DOHH2 (cell line): ENCODE results near the gene CENPP.

Source experiments
- H3F3A ChIP-seq: fragments of 200-600 bp; sonication (generic), shearing (Covaris generic); 2 replicates; pipeline ENCODE4 v1.6.0; 2016; ENCODE audit warnings: antibody characterized with exemption, mild to moderate bottlenecking; ENCODE audit not compliant: control insufficient read depth, insufficient read depth
- H3K27ac ChIP-seq: fragments of 200-600 bp; sonication (generic); 2 replicates; pipeline ENCODE4 v1.5.1; 2014; ENCODE audit warnings: low read depth, mild to moderate bottlenecking, low read length, moderate library complexity
- H3K27me3 ChIP-seq: fragments of 200-600 bp; sonication (generic); 2 replicates; pipeline ENCODE4 v1.6.1; 2014; ENCODE audit warnings: mild to moderate bottlenecking, low read length, mixed read lengths; ENCODE audit not compliant: control insufficient read depth
- H3K36me3 ChIP-seq: fragments of 200-600 bp; sonication (generic); 2 replicates; pipeline ENCODE4 v1.6.1; 2014; ENCODE audit warnings: mild to moderate bottlenecking, low read length, moderate library complexity, mixed read lengths; ENCODE audit not compliant: control insufficient read depth
- H3K4me1 ChIP-seq: fragments of 200-600 bp; sonication (generic); 2 replicates; pipeline ENCODE4 v1.6.1; 2014; ENCODE audit warnings: mild to moderate bottlenecking, low read length, mixed read lengths; ENCODE audit not compliant: control insufficient read depth
- H3K4me2 ChIP-seq: fragments of 200-600 bp; sonication (generic); 2 replicates; pipeline ENCODE4 v1.6.0; 2014; ENCODE audit warnings: mild to moderate bottlenecking, low read length, moderate library complexity
- H3K4me3 ChIP-seq: fragments of 200-600 bp; sonication (generic); 2 replicates; pipeline ENCODE4 v1.5.1; 2014; ENCODE audit warnings: mild to moderate bottlenecking, low read length, mixed read lengths
- H3K79me2 ChIP-seq: fragments of 200-600 bp; sonication (generic); 2 replicates; pipeline ENCODE4 v1.6.1; 2014; ENCODE audit warnings: mild to moderate bottlenecking, low read length, mixed read lengths; ENCODE audit not compliant: control insufficient read depth
- H3K9me2 ChIP-seq: fragments of 200-600 bp; sonication (generic); replicated peaks from 2 replicates; pipeline ENCODE4 v1.6.1; 2014; ENCODE audit warnings: mild to moderate bottlenecking, low read length, mixed read lengths; ENCODE audit not compliant: control insufficient read depth
- H3K9me3 ChIP-seq: fragments of 200-600 bp; sonication (generic); 2 replicates; pipeline ENCODE4 v1.6.1; 2014; ENCODE audit warnings: antibody characterized with exemption, low read length, mixed read lengths; ENCODE audit not compliant: control insufficient read depth, insufficient read depth
- H4K20me1 ChIP-seq: fragments of 200-600 bp; sonication (generic); 2 replicates; pipeline ENCODE4 v1.6.0; 2014; ENCODE audit warnings: low read depth, mild to moderate bottlenecking, antibody characterized with exemption, low read length, moderate library complexity; ENCODE audit not compliant: control insufficient read depth, insufficient read depth
- EZH2phosphoT487 ChIP-seq: fragments of 200-600 bp; sonication (generic); IDR thresholded peaks from 2 replicates; pipeline ENCODE4 v1.6.1; 2017; ENCODE audit warnings: borderline replicate concordance, mild to moderate bottlenecking, antibody characterized with exemption, low read length, moderate library complexity, mixed read lengths
- TF ChIP-seq, protein P1 (sequence below): fragments of 200-600 bp; sonication (generic); IDR thresholded peaks from one replicate; pipeline ENCODE4 v1.5.1; 2014; ENCODE audit warnings: antibody characterized with exemption, mild to moderate bottlenecking, low read depth, low read length; ENCODE audit not compliant: poor library complexity, severe bottlenecking

The CENPP gene

DNA sequence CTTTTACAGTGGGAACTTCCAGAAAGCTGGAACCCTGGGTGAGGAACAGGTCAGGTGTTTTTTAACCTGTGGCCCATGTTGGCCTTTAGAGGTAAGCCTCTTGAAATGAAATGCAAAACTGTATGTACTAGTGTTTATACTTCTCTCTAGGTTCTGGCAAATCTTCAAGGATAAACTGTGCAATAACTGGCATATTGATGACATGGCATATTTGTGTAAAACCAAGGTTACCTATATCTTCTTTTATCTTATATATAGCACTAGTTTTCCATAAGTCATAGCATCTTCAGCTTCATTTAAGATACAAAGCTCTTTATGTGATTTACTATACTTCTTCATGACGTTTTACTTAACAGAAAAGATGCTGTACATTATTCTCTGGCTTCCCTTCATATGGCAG, 24.8 kb upstream of the CENPP start:
- Histone ChIP-seq H3K9me3 (no peaks in the 10 kb centered on the region), H3K27me3 (no peaks in the 10 kb centered on the region), H3K9me2 (no peaks in the 10 kb centered on the region), H3K4me1 (peaks cover 43% of the 10 kb centered on the region), H4K20me1 (no peaks in the 10 kb centered on the region), H3K27ac (no peak overlapping the region), H3K4me2 (no peak overlapping the region), H3K79me2 (peaks cover 5% of the 10 kb centered on the region), H3F3A (peaks cover 26% of the 10 kb centered on the region), H3K36me3 (peaks cover 97% of the 10 kb centered on the region), H3K4me3 (no peak overlapping the region)
- TF ChIP-seq EZH2phosphoT487: no peak
- TF ChIP-seq, protein P1, sequence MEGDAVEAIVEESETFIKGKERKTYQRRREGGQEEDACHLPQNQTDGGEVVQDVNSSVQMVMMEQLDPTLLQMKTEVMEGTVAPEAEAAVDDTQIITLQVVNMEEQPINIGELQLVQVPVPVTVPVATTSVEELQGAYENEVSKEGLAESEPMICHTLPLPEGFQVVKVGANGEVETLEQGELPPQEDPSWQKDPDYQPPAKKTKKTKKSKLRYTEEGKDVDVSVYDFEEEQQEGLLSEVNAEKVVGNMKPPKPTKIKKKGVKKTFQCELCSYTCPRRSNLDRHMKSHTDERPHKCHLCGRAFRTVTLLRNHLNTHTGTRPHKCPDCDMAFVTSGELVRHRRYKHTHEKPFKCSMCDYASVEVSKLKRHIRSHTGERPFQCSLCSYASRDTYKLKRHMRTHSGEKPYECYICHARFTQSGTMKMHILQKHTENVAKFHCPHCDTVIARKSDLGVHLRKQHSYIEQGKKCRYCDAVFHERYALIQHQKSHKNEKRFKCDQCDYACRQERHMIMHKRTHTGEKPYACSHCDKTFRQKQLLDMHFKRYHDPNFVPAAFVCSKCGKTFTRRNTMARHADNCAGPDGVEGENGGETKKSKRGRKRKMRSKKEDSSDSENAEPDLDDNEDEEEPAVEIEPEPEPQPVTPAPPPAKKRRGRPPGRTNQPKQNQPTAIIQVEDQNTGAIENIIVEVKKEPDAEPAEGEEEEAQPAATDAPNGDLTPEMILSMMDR: no peak

DNA sequence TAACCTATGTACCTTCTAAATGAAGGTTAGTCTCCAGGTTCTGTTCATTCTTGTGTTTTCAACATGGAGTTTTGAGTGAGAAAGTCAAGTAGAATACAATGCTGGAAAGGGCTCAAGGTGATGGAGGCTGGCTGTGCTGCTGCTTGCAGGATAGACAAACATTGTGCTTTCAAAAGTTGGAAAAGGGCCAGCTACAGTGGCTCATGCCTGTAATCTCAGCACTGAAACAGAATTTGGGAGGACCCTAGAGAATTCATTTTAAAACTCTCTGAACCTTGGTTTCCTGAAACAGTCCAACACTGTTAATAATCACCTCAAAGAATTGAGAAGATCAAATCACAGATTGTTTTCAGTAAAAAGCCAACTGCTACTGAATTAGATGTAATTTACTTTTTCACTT, 16.9 kb upstream of the CENPP start:
- H3K27ac ChIP-seq: no peak overlapping the region
- no peaks in the 10 kb centered on the region for H3K27me3 ChIP-seq
- H3K4me2 ChIP-seq: no peak overlapping the region
- peaks cover 92% of the 10 kb centered on the region for H3K36me3 ChIP-seq
- H3K9me3 ChIP-seq: no peaks in the 10 kb centered on the region
- H3K79me2 ChIP-seq: peaks cover 30% of the 10 kb centered on the region
- H4K20me1 ChIP-seq: peaks cover 4% of the 10 kb centered on the region; the same call in 1 of the 2 replicates
- TF ChIP-seq, protein P1: no peak
- no peak for TF ChIP-seq EZH2phosphoT487
- H3K4me1 ChIP-seq: peaks cover 10% of the 10 kb centered on the region
- H3K4me3 ChIP-seq: no peak overlapping the region
- H3K9me2 ChIP-seq: no peaks in the 10 kb centered on the region
- no peaks in the 10 kb centered on the region for H3F3A ChIP-seq

DNA sequence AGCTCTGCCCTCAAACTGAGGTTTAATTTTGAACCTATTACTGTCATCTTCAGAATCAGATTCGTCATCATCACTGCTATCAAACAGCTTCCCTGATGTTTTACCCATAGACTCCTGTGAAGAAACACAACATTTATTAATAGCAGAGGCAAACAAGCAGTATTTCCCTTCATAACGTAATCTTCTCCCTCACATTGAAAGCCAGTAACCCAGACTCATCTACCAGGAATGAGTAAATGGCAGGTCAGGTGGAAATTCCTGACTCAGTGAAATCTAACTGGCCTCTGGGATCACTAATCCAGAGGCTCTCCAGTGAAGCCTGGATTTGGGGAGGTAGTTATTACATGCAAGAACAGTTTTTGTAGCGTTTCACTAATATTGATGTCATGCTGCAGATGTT, 15.2 kb upstream of the CENPP start:
- Histone ChIP-seq H3K79me2 (peaks cover 43% of the 10 kb centered on the region), H3K9me3 (no peaks in the 10 kb centered on the region), H3K36me3 (peaks cover 92% of the 10 kb centered on the region), H3K9me2 (no peaks in the 10 kb centered on the region), H3K4me3 (no peak overlapping the region), H3F3A (no peaks in the 10 kb centered on the region), H3K27ac (no peak overlapping the region), H3K27me3 (no peaks in the 10 kb centered on the region), H3K4me1 (peaks cover 14% of the 10 kb centered on the region), H3K4me2 (no peak overlapping the region), H4K20me1 (peaks cover 6% of the 10 kb centered on the region; the same call in 1 of the 2 replicates)
- TF ChIP-seq EZH2phosphoT487: no peak
- TF ChIP-seq, protein P1: no peak
